NCI-H1048 (cell line): ENCODE measurements around the gene WNT2B.

Source experiments
- DNase-seq: peaks from one replicate; lab custom pipeline; 2025; lab: John Stamatoyannopoulos, UW

WNT2B gene

DNA sequence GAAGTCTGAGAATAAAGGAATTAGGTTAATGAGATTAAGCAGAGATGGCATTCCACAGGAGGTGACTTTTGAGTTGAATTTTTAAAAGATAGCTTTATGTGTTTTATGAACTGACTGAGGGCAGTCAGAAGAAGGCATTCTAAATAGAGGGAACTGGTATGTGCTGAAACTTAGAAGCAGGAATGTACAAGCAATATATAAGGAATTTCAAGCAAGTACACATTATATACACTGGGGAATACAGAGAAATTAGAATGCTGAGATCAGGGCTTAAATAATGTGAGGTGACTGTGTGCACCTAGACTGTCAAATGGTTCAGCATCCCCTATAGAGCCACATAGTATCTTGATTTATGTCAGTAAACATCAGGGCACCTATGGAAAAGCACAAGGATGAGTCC, 19.3 kb downstream of the WNT2B start:
- DNase-seq: no peak

DNA sequence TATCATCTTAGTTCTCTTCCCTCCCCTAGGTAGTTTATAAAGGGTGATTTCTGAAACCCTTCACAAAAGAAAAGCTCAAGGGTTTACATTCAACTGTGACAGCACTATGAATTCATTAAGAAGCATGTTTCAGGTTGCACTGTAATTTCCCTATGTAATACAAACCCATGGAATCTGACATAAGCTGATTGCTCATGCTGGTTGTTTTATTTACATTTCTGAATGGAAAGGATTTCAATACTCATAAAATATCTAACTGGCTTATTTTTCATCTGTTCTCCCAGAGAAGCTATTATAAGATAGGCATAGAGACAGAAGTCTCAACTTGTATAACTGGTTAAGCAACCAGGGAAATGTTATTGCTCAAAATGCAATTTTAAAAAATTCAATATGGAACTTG, 20.5 kb downstream of the WNT2B start:
- DNase-seq: no peak

DNA sequence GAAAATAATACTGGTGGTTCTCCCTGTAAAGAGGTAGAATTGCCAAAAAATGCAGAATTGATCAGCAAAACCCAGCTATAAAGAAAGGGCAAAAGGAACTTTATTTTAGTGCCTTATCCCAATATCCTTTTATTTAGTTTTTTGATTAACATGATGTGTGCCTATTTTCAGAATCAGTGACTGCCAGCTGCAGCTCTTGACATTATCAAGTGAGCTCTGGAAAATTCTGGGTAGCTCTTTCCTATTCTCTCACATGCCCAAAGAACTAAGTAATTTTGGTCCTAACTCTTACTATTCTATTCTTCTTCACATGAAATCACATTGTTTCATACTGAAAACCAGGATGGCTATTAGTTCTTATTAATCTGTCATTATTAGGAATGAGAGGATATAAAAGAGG, 22.1 kb downstream of the WNT2B start:
- no peak for DNase-seq

DNA sequence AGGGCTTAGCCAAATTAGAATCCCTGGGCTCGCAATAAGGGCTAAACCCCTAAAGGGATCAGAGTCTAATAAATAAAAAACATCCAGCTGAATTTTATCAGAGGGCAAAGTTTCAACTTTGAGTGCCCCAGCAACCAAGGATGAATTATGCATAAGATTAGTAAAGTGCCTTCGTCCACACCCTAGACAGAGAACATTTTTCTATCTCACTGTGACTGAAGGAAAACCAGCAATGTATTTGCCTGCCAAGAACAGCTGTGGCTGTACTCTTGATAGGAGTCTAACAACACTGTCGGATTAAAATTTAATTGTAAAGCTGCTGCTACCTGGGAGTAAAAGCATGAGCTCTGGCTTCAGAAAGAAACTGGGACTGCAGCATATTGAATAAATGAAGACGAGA, 23.3 kb downstream of the WNT2B start:
- DNase-seq: no peak

DNA sequence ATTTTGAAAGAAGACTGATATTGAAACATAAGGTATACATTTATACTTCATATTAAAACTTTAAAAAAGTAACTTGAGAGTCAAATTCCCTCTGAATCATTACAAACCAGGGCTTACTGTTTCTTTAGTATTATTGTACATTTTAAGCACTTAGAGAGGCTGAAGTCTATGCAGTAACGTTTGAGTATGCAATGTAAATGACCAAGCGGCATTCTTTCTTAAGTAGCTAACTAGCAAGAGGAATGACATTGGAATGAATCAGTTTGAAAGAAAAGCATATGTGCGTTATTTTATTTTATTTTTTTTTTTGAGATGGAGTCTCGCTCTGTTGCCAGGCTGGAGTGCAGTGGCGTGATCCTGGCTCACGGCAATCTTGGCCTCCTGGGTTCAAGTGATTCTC, 24.3 kb downstream of the WNT2B start:
- no peak for DNase-seq

DNA sequence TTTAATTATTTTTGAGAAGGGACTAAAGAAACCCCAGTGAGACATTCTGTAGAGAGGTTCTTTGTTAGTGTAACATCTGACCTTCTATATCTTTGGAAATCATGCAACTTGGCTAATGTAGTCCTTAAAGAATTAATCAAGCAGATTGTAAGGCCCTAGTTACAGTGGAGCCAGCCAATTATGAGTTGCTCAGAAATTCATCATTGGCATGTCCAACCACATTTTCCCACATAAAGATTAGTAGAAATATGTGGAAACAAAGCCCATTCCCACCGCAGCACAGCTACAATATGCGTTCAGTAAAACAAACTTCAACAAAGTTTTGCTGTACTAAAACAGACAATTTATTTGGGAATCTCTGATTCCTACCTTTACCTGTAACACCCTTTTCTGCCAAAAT, 27.8 kb downstream of the WNT2B start:
- no peak for DNase-seq

DNA sequence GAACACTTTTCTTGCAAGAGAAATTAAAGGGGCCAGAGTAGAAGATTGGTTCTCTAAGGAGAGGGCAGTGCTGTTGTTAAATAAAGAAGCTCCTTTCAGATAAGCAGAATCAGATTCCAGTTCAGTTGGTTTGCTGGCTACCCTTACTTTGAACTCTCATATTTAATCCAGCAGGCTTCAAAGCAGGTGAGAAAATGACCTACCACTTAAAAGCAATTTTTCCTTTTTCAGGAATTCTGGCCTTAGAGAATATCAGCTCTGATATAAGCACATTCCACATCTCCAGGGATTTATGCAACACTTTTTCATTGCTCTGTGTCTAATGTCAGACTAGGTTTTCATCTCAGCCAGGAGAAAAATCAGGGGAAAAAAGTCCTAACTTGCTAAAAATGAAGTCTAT, 28.7 kb downstream of the WNT2B start:
- DNase-seq: no peak

DNA sequence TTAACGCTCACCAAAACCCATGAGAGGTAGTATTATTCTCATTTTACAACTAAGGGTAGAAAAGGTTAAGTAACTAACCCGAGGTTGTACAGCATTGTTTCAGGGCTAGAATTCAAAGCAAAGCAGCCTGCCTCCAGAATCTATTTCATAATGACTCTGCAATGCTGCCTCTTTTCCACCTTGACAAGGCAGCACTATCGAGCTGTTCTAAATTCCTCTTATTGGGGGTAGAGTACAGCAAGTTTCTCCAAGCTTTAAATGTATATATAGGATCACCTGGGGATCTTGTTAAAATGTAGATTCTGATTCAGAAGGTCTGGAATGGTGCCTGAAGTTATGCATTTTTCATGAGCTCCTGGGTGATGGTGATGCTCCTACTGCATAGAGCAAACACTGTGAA, 30.1 kb downstream of the WNT2B start:
- no peak for DNase-seq

DNA sequence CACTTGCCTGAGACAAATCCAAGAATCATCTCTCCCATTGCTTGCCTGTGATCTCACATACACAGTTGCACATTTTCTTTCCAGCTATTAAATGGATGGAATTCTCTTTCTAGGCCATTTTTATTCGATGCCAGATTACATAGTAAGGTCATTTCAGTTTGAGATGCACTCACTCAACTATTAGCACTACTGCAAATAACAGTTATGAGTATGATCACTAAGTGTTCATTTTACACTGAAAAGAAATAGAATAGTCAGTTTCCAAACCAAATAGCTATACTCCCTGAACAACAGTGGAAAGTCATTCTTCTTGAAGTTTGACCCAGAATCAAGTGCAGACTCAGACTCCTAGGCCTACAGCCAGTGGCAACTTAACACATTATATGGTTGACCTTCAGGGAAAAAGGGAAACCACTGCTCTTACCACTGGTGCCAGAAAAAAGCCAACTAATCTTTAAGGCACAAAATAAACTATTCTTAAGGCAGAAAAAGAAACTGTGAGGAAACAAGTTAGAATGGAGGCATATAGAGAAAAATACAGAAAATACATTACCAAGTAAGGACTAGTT, 31.5 kb downstream of the WNT2B start:
- DNase-seq: no peak

DNA sequence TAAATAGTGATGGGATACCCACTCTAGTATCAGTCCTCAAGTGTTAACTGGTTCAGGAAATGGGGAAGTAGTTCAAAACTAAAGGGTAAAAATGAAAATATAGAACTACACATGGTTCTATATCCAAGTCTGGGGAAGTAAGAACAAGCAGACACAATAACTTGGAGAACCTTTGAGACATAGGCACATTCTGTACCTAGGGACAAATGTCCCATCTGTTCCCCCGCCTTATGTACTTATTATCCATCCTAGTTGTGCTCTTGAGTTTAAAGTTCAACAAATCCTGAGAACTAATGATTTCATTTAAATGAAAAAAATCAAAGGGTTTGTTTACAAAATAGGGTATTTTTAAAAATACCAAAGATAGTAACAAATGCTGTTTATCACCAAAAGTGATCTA, 32.5 kb downstream of the WNT2B start:
- DNase-seq: no peak

DNA sequence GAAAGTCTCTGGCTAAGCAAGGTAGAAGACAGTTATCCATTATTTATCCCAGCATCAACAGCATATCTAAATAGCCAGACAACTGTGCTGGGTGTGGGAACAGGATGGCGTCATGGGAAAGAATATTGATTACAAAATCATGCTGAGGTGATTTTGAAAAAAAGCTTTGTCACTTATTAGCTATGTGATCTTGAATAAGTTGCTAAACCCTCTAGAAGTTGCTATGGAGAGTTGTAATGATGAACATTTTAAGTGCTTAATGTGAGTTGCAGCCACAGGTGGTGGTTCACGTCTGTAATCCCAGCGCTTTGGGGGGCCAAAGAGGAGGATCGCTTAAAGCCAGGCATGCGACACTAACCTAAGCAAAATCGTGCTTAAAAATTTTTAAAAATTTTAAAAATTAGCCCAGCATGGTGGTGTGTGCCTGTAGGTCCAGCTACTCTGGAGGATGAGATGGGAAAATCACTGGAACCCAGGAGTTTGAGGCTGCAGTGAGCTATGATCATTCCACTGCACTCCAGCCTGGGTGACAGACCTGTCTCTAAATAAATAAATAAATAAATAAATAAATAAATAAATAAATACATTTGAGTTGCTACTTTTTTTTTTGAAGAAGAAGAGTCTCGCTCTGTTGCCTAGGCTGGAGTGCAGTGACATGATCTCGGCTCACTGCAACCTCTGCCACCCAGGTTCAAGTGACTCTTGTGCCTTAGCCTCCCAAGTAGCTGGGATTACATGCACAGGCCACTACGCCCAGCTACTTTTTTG, 33.6 kb downstream of the WNT2B start:
- no peak for DNase-seq

DNA sequence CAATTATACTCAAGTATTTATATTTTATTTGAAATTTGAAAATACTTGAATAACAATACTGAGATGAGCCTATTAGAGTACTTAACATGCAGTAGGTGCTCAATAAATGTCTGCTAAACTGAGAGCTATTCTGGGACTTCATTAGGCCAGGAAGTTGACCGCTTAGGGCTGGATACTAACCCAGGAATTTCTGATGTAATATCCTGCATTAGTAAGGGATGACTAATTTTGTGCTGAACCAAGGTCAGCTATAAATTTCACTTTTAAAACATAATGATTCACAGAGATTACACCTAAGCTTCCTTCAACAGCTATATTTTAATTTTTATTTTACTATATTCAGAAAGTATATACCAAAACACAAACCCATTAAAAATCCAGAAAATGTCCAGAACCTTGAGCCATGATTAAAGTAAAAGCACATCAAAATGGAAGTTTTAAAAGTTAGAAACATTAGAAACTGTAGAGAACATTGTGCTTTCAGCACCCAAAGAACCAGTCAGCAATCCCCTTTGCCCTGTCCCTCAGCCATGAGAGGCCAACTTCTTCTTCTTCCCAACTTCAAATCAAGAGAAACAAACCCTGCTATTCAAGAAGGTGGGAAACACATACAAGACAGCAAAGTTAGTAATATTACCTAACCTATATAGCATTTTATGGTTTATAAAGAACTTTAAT, 35.4 kb downstream of the WNT2B start:
- DNase-seq: no peak

DNA sequence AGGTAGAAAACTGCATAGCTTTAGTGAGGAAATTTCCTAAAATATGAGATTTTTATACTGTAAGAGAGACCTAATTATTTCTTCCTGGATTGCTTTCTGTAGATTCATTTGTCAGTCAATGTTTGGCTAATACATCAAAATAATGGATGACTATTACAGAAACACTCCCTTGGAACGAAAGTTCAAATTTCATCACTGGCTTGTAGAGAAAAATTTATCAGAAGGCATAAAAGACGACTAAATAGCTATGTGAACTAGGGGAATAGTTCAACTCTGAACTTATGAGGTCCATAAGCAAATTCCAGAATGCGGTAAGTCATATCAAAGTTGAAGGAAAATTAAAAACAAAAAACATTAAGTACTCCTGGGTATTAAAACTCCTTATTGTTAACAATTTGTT, 36.0 kb downstream of the WNT2B start:
- no peak for DNase-seq

DNA sequence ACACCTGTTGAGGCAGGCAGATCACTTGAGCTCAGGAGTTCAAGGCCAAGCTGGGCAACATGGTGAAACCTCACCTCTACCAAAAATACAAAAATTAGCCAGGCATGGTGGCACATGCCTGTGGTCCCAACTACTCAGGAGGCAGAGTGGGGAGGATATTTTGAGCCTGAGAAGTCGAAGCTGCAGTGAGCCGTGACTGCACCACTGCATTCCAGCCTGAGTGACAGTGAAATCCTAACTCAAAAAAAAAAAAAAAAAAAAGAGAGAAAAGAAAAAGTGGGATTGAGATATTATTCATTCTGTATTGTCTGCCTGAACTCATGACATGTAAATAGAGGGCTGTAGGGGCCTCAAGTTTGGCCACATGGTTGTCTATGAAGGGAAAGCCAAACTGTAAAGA, 37.3 kb downstream of the WNT2B start:
- DNase-seq: no peak

DNA sequence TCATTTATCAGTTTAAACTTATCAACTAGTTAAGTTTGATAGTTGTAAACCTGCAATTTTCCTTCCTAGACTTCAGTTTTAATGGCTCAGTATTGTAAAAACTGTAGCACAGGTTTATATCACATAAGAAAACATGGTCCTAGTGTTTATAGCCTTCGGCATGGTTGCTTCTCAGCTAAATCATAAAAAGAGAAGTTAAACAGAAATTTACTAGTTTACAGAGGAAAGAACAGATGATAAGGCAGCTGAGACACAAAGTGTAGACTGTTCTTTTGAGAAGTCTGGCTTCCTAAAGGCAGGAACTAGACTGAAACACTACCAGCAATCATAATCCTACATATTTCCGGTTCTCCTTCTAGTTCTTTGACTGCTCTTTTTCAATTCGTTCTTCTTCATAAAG, 39.8 kb downstream of the WNT2B start:
- DNase-seq: no peak

DNA sequence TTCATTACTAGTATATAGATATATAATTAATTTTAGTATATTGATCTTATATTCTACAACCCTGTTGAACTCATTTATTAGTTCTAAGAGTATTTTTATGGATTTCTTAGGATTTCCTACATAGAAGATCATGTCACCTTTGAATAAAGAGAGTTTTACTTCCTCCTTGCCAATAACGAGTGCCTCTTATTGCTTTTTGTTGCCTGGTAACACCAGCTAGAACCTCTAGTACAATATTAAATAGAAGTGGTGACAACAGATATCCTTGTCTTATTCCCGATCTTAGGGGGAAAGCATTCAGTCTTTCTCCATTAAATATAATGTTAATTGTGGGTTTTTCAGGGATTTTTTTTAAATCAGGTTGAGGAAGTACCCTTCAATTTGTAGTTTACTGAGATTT, 40.8 kb downstream of the WNT2B start:
- no peak for DNase-seq

DNA sequence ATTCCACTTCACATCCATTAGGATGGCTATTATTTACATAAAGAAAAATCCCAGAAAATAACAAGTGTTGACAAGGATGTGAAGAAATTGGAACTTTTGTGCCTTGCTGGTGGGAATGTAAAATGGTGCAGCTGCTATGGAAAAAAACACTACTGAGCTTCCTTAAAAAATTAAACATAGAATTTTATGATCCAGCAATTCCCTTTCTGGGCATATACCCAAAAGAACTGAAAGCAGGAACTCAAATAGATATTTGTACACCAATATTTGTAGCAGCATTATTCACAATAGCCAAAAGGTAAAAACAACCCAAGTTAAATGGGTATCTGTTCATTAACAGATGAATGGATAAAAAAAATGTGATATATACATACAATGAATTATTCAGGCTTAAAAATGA, 45.6 kb downstream of the WNT2B start:
- DNase-seq: no peak

DNA sequence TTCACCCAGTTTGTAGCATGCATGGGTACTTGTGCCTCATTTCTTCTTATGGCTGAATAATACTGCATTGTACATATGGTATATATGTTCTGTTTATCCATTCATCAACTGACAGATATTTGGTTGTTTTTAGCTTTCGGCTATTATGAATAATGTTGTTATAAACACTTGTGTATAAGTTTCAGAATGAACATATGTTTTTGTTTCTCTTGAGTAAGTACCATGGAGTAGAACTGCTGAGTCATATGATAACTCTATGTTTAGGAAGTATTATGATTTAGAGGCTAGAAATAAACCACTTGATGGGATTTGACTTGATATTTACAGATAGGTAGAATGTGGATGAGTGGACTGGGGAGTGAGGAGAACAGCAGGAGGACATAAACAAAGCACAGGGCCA, 48.6 kb downstream of the WNT2B start:
- no peak for DNase-seq

DNA sequence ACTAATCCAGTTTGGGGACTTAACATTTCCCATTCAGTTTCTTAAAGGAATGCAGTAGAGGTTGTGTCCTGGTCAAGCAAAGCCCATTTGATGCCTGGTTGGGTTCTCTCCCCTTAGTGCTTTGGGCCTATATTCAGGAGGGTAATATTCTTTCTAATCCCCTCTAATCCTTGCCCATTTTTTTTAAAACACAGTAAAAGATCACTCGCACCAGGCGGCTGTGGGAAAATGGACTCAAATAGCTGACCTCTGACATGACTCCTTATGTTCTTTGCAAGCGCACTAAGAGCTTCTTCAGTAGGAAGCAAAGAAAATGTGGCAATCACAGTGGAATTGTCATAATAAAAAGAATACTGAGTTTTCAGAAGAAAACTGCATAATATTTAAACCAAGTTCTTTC, 49.9 kb downstream of the WNT2B start:
- no peak for DNase-seq

DNA sequence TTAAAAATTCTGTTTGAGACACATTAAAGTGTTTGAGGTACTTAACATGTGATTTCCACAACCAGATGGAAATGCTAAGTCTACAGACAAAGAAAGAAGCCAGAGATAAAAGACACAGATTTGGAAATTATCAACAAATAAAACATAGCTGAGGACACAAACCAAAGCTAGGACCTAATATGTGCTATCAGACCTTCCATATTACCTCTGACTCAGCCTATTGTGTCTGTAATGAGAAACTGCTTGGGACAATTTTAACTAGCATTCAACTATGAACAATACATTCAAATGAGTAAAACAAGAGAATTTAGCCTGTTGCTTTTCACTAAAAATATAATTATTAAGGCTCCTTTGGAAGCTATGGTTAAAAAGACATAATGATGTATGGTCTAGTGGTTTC, 54.6 kb downstream of the WNT2B start:
- DNase-seq: no peak

DNA sequence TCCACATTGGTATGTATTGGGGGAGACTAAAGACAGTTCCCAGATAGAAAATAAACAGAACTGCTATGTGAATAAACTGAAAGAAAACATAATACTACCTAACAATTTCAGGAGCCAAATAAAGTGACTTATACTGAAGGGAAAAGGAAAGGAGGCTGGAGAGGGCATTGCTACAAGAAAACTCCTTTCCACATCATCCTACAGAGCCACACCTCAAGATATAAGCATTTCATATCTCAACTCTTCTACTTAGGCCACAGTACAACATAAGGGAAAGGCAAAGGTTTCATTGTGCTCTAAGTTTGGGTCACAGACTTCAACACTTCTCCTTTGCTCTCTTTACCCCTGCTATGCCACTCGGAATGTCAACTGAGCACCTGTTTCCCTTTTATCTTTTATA, 55.3 kb downstream of the WNT2B start:
- no peak for DNase-seq

DNA sequence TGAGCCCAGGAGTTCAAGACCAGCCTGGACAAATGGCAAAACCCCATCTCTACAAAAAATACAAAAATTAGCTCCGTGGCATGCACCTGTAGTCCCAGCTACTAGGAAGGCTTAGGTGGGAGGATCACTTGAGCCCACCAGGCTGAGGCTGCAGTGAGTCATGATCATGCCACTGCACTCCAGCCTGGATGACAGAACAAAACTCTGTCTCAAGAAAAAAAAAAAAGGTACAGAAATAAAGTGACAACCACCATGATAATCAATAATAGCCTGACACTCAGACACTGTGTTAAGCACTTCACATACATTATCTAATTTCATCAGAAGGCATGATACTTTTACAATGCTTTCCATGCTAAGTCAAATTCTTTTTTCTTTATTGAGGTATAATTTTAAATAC, 57.0 kb downstream of the WNT2B start:
- no peak for DNase-seq

DNA sequence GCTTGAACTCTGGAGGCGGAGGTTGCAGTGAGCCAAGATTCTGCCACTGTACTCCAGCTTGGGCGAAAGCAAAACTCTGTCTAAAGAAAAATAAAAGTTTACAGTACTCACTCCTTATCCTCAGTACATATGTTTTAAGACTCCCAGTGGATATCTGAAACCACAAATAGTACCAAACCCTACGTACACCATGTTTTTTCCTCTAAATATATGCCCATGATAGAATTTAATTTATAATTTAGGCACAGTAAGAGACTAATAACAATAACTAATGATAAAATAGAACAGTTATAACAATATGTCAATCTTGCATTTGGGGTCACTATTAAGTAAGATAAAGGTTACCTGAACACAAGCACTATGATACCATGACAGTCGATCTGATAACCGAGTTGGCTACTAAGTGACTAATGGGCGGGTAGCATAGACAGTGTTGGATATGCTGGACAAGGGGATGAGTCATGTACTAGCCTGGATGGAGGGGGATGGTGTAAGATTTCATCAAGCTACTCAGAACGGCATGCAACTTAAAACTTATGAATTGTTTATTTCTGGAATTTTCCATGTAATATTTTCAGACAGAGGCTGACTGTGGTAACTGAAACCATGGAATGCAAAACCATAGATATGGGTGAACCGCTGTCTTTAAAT, 66.5 kb downstream of the WNT2B start:
- no peak for DNase-seq
